G401.6 (cell line): ENCODE results near the gene RHEX.
"Not testable (repeated sequence)": the region's sequence is repeated elsewhere in the genome, so short reads cannot be mapped to it uniquely, and the experiment has no call there.

Experiments
- FAIRE-seq: peaks from 2 replicates; lab custom pipeline; 2012; peaks lifted over from hg19 to GRCh38; lab: Jason Lieb, UNC

The RHEX gene, protein sequence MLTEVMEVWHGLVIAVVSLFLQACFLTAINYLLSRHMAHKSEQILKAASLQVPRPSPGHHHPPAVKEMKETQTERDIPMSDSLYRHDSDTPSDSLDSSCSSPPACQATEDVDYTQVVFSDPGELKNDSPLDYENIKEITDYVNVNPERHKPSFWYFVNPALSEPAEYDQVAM

DNA sequence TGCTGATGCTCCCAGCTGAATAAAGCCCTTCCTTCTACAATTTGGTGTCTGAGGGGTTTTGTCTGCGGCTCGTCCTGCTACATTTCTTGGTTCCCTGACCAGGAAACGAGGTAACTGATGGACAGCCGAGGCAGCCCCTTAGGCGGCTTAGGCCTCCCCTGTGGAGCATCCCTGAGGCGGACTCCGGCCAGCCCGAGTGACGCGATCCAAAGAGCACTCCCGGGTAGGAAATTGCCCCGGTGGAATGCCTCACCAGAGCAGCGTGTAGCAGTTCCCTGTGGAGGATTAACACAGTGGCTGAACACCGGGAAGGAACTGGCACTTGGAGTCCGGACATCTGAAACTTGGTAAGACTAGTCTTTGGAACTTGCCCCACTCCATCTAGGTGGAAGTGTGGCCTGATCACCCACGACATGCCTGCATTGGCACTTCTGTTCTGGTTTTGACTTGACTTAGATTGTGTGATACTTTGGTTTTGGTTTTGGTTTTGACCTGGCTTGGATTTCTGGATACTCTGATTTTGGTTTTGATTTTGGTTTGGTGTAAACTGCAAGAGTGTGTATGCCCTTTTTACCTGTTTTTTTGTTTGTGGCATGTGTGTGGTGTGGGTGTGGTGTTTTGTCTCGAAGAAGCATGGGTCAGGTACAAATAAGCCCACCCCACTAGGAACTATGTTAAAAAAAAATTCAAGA, at the start of gene RHEX:
TSS of gene RHEX (plus strand) at position 255 of the 692 bp plus-strand sequence. CDS start 44,656 bp downstream, outside the sequence.
- FAIRE-seq = not testable (repeated sequence)

DNA sequence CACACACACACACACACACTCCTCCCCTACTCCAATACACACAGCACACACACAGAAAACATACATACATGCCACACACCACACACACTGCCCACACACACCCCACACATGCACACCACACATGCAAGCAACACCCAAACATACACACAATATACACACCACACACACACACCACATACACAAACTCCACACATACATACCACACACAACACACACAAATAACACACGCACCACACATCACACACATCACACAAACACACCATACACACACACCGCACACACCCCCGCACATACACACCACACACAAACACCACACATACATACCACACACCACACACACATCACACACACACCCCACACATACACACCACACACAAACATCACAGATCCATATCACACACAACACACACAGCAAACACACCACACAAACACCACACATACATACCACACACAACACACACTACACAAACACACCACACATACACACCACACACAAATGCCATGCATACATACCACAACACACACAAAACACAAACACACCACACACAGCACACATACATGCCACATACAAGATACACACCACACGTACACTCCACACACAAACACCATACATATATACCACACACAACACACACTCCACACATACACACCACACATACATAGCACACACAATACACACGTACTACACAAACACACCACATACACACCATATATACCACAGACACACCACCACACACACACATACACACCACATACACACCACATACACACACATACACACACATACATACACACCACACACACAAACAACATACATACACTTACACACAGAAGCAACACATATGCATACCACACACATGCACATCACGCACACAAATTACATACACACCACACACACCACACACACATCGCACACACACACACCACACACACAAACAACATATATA, 48.8 kb upstream of the RHEX start:
- FAIRE-seq = no peak

DNA sequence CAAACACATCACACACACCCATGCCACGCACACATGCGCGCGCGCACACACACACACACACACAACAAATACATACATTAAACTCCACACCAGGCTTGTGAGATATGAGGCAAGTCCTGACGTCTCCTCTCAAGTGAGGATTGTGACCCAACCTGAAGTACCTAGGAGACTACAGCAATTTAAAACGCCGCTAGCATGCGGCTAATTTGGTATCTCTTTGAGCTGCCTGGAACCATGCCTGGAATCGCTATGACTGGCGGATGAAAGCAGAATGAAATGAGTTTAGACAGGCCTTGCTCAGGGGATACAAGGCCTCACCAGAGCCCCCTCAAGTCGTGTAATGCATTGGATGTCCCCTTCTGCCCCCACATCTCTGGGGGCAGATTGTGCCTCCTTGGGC, 48.1 kb upstream of the RHEX start:
- FAIRE-seq = no peak

DNA sequence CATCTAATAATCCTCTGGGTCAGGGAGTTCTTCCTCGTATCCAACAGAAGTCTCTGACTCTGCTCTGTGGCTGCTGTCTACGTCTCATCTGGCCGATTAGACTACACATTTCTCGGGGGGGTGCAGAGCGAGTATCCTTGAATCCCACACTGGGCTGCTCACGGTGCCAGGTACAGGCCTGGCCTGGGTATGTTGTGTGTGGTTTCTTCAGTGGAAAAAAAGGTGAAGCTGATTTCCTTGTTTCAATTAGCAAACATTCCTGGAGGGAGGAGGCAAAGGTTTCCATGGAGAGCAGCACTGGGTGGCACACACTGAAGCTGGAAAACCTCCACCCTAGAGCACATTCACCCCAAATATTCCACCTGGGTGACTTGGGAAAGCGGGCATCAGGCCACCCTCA, 47.7 kb upstream of the RHEX start:
- FAIRE-seq = no peak

DNA sequence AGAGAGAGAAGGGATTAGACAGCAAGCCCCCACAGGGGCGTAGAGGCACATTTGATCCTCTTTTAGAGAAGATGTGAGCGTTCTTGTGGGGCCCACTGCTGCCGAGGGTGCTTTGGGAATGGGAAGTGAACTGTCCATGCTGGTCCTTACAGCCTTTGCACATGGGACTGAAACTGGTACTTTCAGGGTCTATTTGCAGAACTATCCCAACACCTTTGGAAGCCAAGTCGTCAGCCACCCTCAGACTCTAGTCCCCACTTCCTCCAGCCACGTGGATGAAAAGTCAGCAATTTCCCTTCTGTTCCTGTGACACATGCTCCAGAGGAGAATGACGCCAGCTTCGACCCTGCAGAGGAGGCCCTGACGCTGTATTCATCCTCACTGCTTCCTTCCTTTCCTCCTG, 47.2 kb upstream of the RHEX start:
- no peak for FAIRE-seq

DNA sequence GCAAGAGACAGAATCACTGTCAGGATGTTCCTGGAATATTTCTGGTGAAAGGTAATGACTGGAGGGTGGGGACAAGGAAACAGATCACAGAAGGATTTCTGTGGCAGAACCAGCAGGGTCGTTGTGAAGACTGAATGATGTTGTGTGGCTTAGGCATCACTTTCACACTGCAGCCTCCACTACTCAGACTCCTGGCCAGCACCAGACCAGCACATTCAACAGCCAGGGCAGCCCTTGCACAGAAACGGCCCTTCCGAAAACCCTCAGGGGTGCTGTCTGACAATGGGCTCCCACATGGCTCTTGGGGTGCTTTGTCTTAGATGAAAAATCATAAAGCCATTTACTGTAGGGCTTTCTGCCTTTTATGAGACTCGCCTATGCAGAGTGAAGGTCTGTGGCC, 46.0 kb upstream of the RHEX start:
- no peak for FAIRE-seq

DNA sequence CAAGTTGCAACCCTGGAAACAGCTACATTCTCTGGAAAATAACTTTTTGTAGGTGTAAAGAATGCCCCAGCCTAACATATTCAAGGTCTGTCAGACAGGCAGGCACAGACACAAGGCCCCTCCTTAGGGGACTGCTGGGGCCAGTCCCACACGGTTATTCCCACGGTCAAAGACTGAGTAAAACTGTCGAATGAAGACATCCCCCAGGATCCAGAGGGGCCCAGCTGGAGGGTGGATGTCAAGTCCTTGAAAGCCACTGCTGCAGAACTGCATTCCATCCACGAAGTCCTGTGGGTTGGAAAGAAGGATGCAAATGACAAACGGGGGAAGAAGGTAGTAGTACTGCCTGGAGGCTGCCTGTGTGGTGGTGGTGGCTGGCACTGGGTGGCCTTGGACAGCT, 42.9 kb upstream of the RHEX start:
- FAIRE-seq = no peak

DNA sequence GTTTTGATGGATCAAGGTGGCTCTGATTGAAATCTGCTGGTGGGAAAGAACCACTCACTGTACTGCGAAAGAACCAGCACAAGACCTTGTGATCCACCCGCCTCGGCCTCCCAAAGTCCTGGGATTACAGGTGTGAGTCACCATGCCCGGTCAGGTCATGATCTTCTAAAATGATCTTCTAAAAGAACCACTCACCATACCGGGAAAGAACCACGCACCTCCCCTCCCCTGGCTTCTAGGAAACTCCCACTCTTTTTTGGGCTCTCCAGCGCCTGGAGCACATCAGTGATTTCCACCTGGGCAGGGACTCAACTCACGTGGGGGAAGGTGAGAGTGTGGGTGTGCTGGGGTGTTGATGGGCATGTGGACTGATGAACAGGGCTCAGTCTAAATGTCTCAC, 41.9 kb upstream of the RHEX start:
- FAIRE-seq = no peak

DNA sequence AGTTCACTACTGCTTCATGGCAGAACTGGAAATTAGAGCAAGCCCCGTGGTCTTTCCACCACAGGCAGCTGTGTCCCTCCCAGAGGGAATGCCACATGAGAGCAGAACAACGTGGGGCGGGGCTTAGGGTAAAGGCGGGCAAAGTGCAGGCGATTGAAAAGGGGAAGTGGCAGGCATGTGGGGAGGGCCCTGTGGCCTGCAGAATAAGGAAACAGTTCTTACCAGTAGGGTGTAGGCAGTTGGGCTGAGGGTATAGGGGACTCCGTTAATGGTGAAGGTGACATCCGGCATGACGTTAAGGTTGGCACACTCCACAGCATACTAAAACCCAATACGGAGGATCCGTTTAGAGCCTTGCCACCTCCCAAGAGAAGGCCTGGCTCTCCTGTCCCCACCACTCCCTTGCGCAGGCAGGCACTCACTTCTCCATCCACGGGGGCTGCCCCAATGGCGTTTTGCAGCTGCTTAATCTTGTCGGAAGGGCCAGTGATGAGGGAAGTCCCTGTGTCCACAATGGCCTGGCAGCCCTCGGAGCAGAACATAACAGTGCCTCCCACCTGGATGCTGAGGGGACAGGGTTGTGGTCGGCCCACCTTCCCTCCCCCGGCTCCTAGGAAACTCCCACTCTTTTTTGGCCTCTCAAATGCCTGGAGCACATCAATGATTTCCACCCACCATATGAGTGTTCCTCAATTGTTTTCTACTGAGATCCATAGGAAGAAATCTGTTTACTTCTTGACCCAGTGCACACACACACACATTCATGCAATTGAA, 40.7 kb upstream of the RHEX start:
- no peak for FAIRE-seq

DNA sequence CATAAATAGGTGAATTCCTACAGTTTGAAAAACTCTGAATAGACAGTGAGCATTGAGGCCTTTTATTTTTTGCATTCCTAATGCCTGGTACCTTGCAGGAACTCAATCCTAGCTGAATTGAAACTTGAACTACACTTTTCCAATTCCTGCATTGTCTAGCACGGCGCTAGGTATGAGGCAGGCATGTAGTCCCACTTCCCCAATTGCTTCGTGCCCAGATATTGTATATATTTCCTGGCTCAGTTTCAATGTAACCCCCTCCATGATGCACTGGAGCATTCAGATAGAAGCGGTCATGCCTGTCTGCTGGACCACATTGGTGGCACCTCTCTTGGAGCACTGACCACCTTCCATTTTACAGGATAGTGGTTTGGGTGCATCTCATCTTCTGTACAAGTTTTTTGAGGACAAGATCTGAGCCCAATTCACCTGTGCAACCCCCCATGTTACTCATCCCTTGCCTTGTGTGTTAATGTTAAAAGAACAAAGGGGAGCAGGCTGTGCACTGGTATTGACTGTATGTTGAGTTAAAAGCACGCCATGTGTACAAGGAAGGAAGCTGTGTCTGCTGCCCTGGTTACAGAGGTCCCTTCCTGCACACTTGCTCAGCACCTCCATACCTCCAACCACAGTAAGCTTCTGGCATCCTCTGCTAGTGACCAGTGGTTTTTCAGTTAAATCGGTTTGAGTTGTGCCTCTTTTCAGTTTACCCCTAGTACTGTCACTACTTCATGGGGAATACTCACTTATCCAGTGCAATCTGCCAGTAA, 39.8 kb upstream of the RHEX start:
- FAIRE-seq = no peak

DNA sequence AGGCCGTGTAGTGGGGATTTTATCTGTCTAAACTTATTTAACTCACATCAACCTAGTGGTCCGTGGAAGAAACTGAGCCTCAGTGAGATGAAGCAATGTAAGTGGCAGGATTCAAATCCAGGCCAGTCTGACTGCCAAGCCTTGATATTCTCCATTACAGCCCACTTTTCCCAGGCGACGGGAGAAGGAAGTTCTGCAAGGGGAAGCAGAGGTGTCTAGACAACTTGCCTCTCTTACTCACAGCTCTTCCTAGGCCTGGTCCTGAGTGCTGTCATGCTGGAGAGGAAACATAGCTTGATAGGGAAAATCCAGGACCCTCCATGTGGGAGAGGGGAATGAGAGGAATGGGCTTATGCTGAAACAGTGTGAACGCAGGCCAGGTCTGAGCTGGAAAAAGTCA, 38.4 kb upstream of the RHEX start:
- FAIRE-seq = no peak

DNA sequence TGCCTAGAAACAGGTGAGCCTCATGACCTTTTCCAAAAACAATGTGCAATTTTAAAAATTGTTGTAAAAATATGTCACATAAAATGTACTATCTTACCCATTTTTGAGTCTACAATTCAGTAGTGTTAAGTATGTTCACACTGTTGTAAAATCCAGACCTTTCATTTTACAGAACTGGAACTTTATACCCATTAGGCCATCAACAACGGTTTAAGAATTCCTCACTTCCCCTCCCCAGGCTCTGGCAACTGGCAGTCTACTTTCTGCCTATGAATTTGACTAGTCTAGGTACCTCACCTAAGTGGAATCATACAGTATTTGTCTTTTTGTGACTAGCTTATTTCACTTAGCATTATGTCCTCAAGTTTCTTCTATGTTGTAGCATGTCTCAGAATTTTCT, 37.9 kb upstream of the RHEX start:
- FAIRE-seq = no peak

DNA sequence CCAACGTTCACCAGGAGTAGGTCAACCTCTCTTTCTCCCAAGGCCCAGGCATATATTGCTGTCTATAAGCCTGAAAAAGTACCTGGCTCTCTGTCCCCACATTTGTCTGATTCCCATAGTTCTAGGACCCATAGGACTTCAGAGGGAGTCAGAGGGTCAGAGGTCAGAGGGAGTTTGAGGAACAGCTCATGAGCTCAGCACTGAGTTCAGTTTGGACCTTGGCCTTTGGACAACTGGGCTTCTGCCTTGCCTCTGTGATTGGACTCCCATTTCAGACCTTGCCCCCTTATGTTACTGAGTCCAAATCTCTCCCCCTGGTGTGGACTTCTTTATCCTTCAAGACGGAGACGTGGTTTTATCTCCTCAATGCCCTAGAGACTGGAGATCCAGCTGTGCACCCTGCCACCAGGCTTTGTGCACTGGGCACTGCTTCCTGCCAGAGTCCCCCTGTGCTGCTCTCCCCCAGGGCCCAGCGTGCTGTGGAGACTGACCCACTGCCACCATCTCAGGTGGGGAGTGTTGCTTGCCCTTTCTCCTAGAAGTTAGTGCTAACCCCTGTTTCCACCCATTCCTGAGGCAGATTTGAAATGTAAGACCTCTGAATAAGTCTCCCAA, 32.5 kb upstream of the RHEX start:
- FAIRE-seq = no peak

DNA sequence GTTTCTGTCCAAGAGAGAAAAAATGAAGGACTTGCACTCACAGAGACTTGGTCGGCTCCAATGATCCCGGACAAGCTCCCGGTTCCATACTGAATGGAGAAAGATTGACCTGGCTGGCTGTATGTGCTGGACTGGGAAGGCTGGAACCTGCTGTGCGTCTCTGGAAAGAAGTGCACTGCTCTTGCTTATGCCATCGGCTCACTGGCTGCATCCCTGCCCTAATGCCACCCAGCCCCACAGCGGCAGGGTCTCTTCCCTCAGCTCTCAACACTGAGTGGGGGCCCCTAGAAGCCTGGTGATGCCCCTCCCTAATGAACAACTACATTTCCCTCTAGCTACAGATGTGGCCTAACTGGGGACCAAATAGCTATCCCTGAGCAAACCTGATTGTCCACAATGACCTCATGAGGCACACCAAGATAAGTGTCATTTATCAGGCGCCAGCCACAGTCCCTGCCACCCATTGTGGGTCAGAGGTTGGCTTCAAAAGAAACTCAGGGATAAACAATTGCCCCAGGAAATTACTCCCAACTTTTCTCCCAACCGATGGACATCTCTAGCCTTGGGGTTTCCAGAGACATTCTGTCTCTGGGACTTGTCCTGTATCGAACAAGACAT, 31.9 kb upstream of the RHEX start:
- no peak for FAIRE-seq

DNA sequence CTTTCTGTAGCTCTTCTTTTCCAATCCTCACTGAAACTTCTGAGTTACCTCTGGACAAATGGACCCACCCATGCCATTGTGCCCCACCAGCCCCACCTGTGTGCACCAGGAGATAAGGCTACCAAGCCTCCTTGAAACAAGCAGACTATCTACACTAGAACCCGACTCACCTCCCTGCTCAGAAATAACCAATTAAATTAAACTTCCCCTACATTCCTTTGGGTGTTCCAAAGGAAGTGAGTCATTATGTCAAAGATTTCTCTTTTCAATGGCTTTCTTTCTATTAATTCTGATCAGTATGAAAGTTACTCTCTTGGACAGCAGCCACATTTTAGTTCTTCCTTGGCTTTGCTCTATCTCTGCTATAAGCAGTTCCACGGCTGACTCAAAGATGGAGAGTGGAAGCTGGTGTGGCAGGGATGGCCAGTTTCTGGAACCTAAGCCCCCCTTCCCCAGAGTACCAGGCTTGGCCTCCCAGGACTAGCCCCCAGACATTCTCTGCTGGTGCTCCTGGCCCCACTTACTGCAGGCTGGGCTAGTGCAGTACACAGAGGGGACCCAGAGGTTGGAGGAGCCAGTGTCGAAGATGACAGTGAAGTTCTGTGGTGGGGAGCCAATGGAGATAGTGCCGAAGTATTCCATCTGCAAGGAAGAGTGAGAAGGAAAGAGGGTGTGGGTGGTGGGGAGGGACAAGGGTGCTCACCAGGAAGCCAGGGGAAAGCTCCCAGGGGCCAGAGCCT, 31.2 kb upstream of the RHEX start:
- FAIRE-seq = no peak

DNA sequence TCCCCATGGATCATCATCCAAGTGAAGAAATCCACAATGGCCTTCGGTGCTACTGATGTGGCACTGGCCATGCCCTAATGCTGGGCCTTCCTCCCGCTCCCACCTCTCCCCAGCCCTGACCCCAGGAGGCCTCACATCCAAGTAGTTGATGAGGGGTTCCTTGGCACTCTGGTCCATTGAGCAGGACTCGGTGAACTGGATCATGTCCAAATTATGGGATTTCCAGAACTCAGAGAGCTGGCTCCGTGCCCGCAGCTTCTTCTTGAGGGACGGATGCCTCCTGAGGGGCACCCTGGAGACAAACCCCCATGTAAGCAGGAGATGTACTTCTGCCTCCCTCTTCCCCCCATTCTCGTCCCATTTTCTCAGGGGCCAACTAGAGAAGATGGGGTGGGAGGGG, 30.2 kb upstream of the RHEX start:
- FAIRE-seq = no peak

DNA sequence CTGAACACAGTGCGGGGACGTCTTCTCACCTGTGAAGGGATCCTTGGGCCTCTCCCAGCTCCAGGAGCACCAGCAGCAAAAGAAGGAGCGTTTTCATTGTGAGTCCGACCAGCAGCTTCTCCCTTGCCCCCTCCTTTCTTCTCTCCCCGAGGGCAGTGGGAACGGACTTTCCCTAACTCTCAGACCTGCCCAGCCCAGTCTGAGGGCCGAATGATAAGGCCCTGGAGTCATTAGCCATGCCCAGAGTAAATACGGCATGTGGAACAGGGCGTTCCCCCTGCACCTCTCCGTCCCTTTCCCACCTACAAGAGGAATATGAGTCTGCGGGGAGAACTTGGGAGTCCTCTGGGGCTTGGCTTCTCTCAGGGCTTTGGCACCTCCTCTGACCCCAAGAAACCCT, 29.3 kb upstream of the RHEX start, which contains the start of gene CTSE:
TSS of gene CTSE (minus strand) at position 201 of the 400 bp plus-strand sequence. CDS start at position 97, 104 bp downstream.
- no peak for FAIRE-seq

DNA sequence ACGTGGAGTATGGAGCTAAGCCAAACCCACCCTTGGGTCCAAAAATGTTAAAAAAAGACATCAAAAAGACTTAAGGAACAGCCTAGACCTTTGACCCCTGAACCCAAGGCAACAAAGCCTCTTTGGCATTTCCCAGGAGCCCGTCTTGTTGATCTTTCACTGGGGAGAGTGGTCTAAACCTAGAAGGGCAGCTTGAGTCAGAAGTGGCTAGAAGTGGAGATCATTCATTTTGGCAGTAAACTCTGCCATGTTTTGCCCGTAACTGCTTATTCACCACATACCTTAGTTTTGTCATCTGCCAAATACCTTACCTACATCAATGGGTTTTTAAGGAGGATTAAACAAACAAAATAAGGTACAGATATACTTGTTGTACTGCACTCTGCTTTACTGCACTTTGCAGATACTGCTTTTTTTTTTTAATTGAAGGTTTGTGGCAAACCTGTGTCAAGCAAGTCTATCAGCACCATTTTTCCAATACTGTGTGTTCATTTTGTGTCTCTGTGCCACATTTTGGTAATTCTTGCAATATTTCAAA, 27.6 kb upstream of the RHEX start:
- FAIRE-seq = no peak

DNA sequence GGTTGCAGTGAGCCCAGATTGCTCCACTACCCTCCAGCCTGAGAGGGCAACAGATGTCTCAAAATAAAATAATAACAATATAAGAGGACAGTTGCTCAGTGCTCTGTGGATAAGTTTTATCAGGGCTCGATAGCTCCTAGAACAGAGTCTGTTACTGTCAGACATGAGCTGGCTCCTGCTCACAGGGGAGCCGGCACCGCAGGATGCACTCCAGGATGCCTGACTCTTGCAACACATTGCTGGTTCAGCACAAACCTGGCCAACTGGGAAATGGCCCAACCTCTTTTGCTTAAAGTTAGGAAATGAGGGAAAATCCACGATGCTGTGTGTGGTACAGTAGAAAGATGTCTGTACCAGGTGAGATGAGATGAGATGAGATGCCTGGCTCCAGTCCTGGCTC, 23.5 kb upstream of the RHEX start:
- FAIRE-seq = no peak

DNA sequence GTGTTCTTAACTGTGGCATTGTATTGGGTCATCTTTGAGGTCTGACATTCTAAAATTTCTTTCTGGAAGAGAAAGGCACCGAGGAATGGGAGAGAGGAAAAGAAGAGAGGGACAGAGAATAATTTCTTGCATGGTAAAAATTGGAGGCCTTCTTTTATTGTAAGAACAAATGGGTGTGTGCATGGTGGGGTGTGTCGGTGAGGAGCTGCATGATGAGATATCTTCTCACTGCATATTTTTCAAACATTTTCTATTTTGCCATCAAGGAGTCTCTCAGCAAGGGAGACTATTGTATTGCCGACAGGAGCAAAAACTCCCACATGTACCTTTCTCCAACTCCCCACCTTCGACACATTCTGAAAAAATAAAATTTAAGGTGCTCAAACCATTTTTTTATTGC, 22.8 kb upstream of the RHEX start:
- no peak for FAIRE-seq
